Endothelial cell of umbilical vein (primary cell): ENCODE data around the gene AP3M1. TPM values are rescaled to one million over a fixed set of nuclear protein-coding genes. Genes with fewer than 3 reads are reported as not detected.

Experiments
- BruUV-seq: library from RNA; stranded (reverse); fragments of 400-500 nt; replicated peaks from 2 replicates; lab custom pipeline; 2021; lab: Mats Ljungman, UMichigan
- CTCF ChIA-PET: fragments of 300-600, 350-600 bp; sonication (Branson Sonifier 250); formaldehyde crosslinking; loops from one replicate; lab custom pipeline; 2021; ENCODE audit warnings: antibody characterized with exemption, inconsistent platforms; lab: Charles Lee
- POLR2A ChIA-PET: fragments of 300-600, 350-600 bp; sonication (Branson Sonifier 250); formaldehyde crosslinking; loops from one replicate; lab custom pipeline; 2021; ENCODE audit warnings: antibody characterized with exemption, inconsistent platforms; lab: Charles Lee
- DNase-seq: peaks from one replicate; pipeline ENCODE4 v3.0.0-alpha.2; 2011; ENCODE audit warnings: low read depth, low spot score
- FAIRE-seq: peaks from 2 replicates; lab custom pipeline; 2011; peaks lifted over from hg19 to GRCh38; lab: Jason Lieb, UNC
- H2AFZ ChIP-seq: 2 replicates; pipeline ENCODE4 v1.6.0; 2012; ENCODE audit warnings: low read depth, low read length, control low read depth, inconsistent platforms
- H3K27ac ChIP-seq: 2 replicates; pipeline ENCODE4 v1.5.1; 2011; ENCODE audit warnings: low read depth, mild to moderate bottlenecking, control low read depth, low read length, moderate library complexity; ENCODE audit not compliant: insufficient read depth
- H3K27me3 ChIP-seq, 2 experiments: 2 replicates each; pipeline versions ENCODE4 v1.6.0 to v1.6.1; 2011; ENCODE audit warnings: low read length in 2 of 2, mixed read lengths in 1 of 2; ENCODE audit not compliant: control insufficient read depth in 2 of 2, insufficient read depth in 2 of 2
- H3K36me3 ChIP-seq, 2 experiments: 2 replicates in 1 of 2; 3 replicates in 1 of 2; pipeline ENCODE4 v1.5.1; 2011; ENCODE audit warnings: low read length in 2 of 2, mild to moderate bottlenecking in 1 of 2, moderate library complexity in 1 of 2; ENCODE audit not compliant: control insufficient read depth in 2 of 2, insufficient read depth in 2 of 2; ENCODE audit errors: extremely low read depth in 1 of 2
- H3K4me1 ChIP-seq: 3 replicates; pipeline ENCODE4 v1.5.1; 2011; ENCODE audit warnings: mild to moderate bottlenecking, low read length; ENCODE audit not compliant: control insufficient read depth, insufficient read depth; ENCODE audit errors: extremely low read depth
- H3K4me2 ChIP-seq: 2 replicates; pipeline ENCODE4 v1.6.1; 2011; ENCODE audit warnings: low read length, control low read depth, mixed read lengths; ENCODE audit not compliant: insufficient read depth
- H3K4me3 ChIP-seq, 3 experiments: fragments of 200-600 bp in 1 of 3; sonication (generic), shearing (Covaris generic) in 1 of 3; replicated peaks in 1 of 3; 2 replicates each; pipeline ENCODE4 v1.5.1; 2011 to 2016; ENCODE audit warnings: control low read depth in 3 of 3, low read length in 3 of 3, mild to moderate bottlenecking in 2 of 3, inconsistent platforms in 1 of 3, low read depth in 1 of 3, moderate library complexity in 1 of 3; ENCODE audit not compliant: insufficient read depth in 1 of 3
- H3K79me2 ChIP-seq: 2 replicates; pipeline ENCODE4 v1.6.0; 2012; ENCODE audit warnings: low read length, inconsistent platforms; ENCODE audit not compliant: control insufficient read depth, insufficient read depth
- H3K9ac ChIP-seq: replicated peaks from 2 replicates; pipeline ENCODE3; 2011; ENCODE audit warnings: low read length, control low read depth; ENCODE audit not compliant: insufficient read depth; ENCODE audit errors: extremely low read depth
- H3K9me1 ChIP-seq: replicated peaks from 3 replicates; pipeline ENCODE4 v1.6.0; 2011; ENCODE audit warnings: mild to moderate bottlenecking, low read length; ENCODE audit not compliant: control insufficient read depth, insufficient read depth; ENCODE audit errors: extremely low read depth
- H3K9me3 ChIP-seq: replicated peaks from 2 replicates; pipeline ENCODE4 v1.5.1; 2012; ENCODE audit warnings: low read length, inconsistent platforms; ENCODE audit not compliant: control insufficient read depth, insufficient read depth
- H4K20me1 ChIP-seq: replicated peaks from 2 replicates; pipeline ENCODE3; 2011; ENCODE audit warnings: mild to moderate bottlenecking, low read length; ENCODE audit not compliant: control insufficient read depth, insufficient read depth; ENCODE audit errors: extremely low read depth
- EZH2 ChIP-seq: IDR thresholded peaks from 2 replicates; pipeline ENCODE4 v1.6.1; 2012; ENCODE audit warnings: borderline replicate concordance, low read depth, mild to moderate bottlenecking, moderate library complexity, low read length, inconsistent platforms; ENCODE audit not compliant: severe bottlenecking
- FOS ChIP-seq: IDR thresholded peaks from 2 replicates; pipeline ENCODE4 v1.6.1; 2011; ENCODE audit warnings: mild to moderate bottlenecking, low read length, moderate library complexity, borderline replicate concordance; ENCODE audit not compliant: insufficient read depth
- GATA2 ChIP-seq: IDR thresholded peaks from 2 replicates; pipeline ENCODE4 v1.7.0; 2011; ENCODE audit warnings: low read depth, mild to moderate bottlenecking, moderate library complexity, mixed read lengths, low read length; ENCODE audit not compliant: insufficient read length, insufficient read depth
- JUN ChIP-seq: IDR thresholded peaks from 2 replicates; pipeline ENCODE4 v1.6.1; 2011; ENCODE audit warnings: borderline replicate concordance, low read depth; ENCODE audit not compliant: insufficient read length, insufficient read depth
- MAX ChIP-seq: IDR thresholded peaks from 2 replicates; pipeline ENCODE4 v1.6.1; 2011; ENCODE audit not compliant: insufficient read depth, insufficient read length
- MYC ChIP-seq: IDR thresholded peaks from one replicate; pipeline ENCODE4 v1.6.1; 2011; ENCODE audit warnings: mild to moderate bottlenecking, low read depth, low read length
- POLR2A ChIP-seq: IDR thresholded peaks from 2 replicates; pipeline ENCODE4 v1.6.1; 2012; ENCODE audit warnings: low read depth, mild to moderate bottlenecking, control low read depth, low read length
- POLR2AphosphoS5 ChIP-seq: IDR thresholded peaks from 2 replicates; pipeline ENCODE4 v1.6.1; 2012; ENCODE audit warnings: low read depth, mild to moderate bottlenecking, control low read depth, low read length, moderate library complexity; ENCODE audit not compliant: insufficient read depth
- dilution Hi-C: fragments of 300-500 bp; cut with MboI; formaldehyde crosslinking; loops from one replicate; pipeline ENCODE4 v1.15.0; 2019; ENCODE audit warnings: low sequenced_read_pairs; ENCODE audit not compliant: extremely low pct_ligation_motif_present
- intact Hi-C: fragments of 100-400 bp; cut with micrococcal nuclease; formaldehyde crosslinking; loops from one replicate; pipeline ENCODE4 v1.10.0; 2022
- polyA plus RNA-seq, 4 experiments: library from polyadenylated mRNA; depleted of rRNA in 3 of 4; stranded (reverse) in 3 of 4; unstranded in 1 of 4; fragments of >200 nt; gene quantifications; 2 replicates each; pipeline versions ENCODE4 v1.2.1 to v1.2.3, GENCODE V29; 2011 to 2012; ENCODE audit warnings: missing spikeins in 1 of 4
- total RNA-seq: library from RNA; stranded (reverse); gene quantifications from 2 replicates; pipeline ENCODE4 v1.2.3, GENCODE V29; 2021
- TF ChIP-seq, protein P1 (sequence below), 2 donors: IDR thresholded peaks; 1 replicate in 1 of 2; 2 replicates in 1 of 2; pipeline ENCODE4 v1.5.1; 2011; ENCODE audit warnings: low read length in 2 of 2, mild to moderate bottlenecking in 2 of 2, moderate library complexity in 2 of 2, control low read depth in 1 of 2, inconsistent platforms in 1 of 2, low read depth in 1 of 2; ENCODE audit not compliant: insufficient read depth in 1 of 2; ENCODE audit errors: extremely low read depth in 1 of 2

The AP3M1 gene
- total and polyA plus RNA-seq, 2 donors (not counting 3 experiments of a cell fraction or from before 2014, with no cell fraction given): 34.0 to 58.8 TPM

DNA sequence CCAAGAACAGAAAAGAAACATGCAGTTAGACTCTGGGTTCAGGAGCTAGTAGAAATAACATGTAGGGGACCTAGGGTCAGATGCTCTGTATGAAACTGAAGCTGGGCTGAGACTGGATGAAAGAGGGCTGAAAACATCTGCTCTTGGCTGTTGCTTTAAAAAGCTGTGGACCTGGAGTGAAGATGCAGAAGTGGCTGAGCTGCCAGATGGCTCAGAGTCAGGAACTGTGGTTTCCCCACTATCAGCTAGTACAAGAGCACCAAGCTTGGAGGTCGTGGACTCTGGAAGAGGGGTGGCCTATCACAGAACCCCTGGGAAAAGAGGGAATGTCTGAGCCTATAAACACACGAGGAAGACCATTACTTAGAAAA, 6.3 kb upstream of the AP3M1 start:
- no peak overlapping the region for H3K4me3 ChIP-seq
- TF ChIP-seq EZH2: no peak
- no peak for TF ChIP-seq MAX
- H3K36me3 ChIP-seq: no peaks in the 10 kb centered on the region
- no peaks in the 10 kb centered on the region for H3K27me3 ChIP-seq
- H3K4me1 ChIP-seq: peaks cover 5% of the 10 kb centered on the region
- dilution Hi-C loops (no loop called here), intact Hi-C loops (loop anchor here (10.0 kb wide), 1 partner anchor 958 kb away; the partner anchor contains the start of gene SAMD8)
- peaks cover 5% of the 10 kb centered on the region for H3K79me2 ChIP-seq
- H3K9me1 ChIP-seq: no peaks in the 10 kb centered on the region
- H3K27ac ChIP-seq: no peak overlapping the region
- no peak overlapping the region for H2AFZ ChIP-seq
- no peak overlapping the region for H3K9ac ChIP-seq
- ChIA-PET CTCF (interaction anchor here (0.7 to 1.8 kb wide), 8 partner anchors 9 to 82 kb away, joined by 3 to 6 read pairs (median 4); no protein-coding TSS in a partner anchor), POLR2A (no interaction called here)
- no TSS peak for BruUV-seq
- FAIRE-seq: no peak
- H3K9me3 ChIP-seq: no peaks in the 10 kb centered on the region
- no peaks in the 10 kb centered on the region for H4K20me1 ChIP-seq
- no peak overlapping the region for H3K4me2 ChIP-seq
- no peak for DNase-seq

- no peaks in the 10 kb centered on the region for H3K36me3 ChIP-seq
- peaks cover 12% of the 10 kb centered on the region for H3K4me1 ChIP-seq
- ChIA-PET POLR2A (no interaction called here), CTCF (interaction anchor here (1.0 to 1.7 kb wide), 3 partner anchors 9 to 82 kb away, joined by 3 to 8 read pairs (median 4); no protein-coding TSS in a partner anchor)
- no TSS peak for BruUV-seq
- FAIRE-seq (no peak), DNase-seq (no peak)
- TF ChIP-seq, protein P1, sequence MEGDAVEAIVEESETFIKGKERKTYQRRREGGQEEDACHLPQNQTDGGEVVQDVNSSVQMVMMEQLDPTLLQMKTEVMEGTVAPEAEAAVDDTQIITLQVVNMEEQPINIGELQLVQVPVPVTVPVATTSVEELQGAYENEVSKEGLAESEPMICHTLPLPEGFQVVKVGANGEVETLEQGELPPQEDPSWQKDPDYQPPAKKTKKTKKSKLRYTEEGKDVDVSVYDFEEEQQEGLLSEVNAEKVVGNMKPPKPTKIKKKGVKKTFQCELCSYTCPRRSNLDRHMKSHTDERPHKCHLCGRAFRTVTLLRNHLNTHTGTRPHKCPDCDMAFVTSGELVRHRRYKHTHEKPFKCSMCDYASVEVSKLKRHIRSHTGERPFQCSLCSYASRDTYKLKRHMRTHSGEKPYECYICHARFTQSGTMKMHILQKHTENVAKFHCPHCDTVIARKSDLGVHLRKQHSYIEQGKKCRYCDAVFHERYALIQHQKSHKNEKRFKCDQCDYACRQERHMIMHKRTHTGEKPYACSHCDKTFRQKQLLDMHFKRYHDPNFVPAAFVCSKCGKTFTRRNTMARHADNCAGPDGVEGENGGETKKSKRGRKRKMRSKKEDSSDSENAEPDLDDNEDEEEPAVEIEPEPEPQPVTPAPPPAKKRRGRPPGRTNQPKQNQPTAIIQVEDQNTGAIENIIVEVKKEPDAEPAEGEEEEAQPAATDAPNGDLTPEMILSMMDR (IDR thresholded peaks at IDR 0.05; ENCODE audit: extremely low read depth in 1 of 2, insufficient read depth in 1 of 2, low read depth in 1 of 2, low read length in 2 of 2): no peak
- TF ChIP-seq POLR2AphosphoS5 (no peak), JUN (no peak), MYC (no peak), EZH2 (no peak), GATA2 (no peak), POLR2A (no peak), MAX (no peak), FOS (no peak)
- H3K27me3 ChIP-seq: no peaks in the 10 kb centered on the region
- H4K20me1 ChIP-seq: no peaks in the 10 kb centered on the region
- no peak overlapping the region for H3K9ac ChIP-seq
- H3K27ac ChIP-seq: no peak overlapping the region
- H3K9me1 ChIP-seq: no peaks in the 10 kb centered on the region
- no peaks in the 10 kb centered on the region for H3K9me3 ChIP-seq
- dilution Hi-C loops (no loop called here), intact Hi-C loops (loop anchor here (5.0 to 10.0 kb wide), 2 partner anchors 961 to 1079 kb away; partner anchors contain the start of gene SAMD8)
- peaks cover 24% of the 10 kb centered on the region for H3K79me2 ChIP-seq
- H2AFZ ChIP-seq: no peak overlapping the region
- no peak overlapping the region for H3K4me3 ChIP-seq
- H3K4me2 ChIP-seq: no peak overlapping the region
Measured at GRCh38 chr10:74153676-74154075, 3.0 kb upstream of the AP3M1 start.
